ENCODE results near the gene ATG13.
"Not testable (repeated sequence)": the region's sequence is repeated elsewhere in the genome, so short reads cannot be mapped to it uniquely, and the experiment has no call there.

Gene ATG13

DNA sequence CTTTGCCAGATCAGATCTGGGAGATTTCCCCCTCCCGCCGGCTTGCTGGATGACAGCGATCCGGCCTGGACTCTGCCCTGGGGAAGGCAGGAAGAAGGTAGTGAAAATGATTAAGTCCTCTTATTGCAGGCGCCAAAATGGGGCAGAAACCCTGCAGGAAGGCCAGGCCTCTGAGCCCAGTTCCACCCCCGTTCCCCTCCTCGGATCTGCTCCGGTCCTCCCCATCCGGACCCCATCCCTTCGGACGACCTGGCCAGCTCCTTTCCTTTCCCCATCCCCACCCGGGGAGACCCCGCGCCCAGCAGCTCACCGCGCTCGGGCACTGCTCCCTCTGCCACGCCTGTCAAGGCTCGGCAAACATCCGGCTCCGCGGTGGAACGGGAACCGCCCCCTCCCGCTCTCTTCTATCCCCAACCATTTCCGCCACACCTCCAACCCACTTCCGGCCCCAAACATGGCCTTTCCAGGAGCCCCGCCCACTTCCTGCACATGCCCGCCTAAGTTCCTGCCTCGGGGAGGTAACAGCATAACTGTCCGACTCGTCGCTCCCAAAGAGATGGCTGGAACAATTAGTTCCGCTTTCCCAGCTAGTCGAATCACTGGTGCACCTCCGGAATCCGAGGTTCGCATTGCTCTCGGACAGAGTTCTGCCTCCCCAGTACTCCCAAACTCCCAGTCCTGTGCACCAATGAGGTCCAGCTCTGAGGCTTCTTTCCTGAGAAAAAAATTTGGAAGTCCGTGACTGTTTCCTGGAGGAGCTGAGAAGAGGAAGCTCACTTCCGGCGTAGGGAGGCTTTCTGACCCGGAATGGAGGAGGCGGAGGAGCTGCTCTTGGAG is 83.1 kb downstream of the ATG13 start, which contains the start of the genes ARHGAP1 and ZNF408:
Gene ARHGAP1 (minus strand): TSS at position 379 of the 837 bp plus-strand sequence. CDS start 4,512 bp downstream, outside the sequence.
Gene ZNF408 (plus strand): TSS at position 791 of the 837 bp plus-strand sequence. CDS start 17 bp downstream, at position 808.
- FAIRE-seq, result peak; percentile 86

- no peak for FAIRE-seq
Measured at GRCh38 chr11:46701078-46701654, 83.8 kb downstream of the ATG13 start.

DNA sequence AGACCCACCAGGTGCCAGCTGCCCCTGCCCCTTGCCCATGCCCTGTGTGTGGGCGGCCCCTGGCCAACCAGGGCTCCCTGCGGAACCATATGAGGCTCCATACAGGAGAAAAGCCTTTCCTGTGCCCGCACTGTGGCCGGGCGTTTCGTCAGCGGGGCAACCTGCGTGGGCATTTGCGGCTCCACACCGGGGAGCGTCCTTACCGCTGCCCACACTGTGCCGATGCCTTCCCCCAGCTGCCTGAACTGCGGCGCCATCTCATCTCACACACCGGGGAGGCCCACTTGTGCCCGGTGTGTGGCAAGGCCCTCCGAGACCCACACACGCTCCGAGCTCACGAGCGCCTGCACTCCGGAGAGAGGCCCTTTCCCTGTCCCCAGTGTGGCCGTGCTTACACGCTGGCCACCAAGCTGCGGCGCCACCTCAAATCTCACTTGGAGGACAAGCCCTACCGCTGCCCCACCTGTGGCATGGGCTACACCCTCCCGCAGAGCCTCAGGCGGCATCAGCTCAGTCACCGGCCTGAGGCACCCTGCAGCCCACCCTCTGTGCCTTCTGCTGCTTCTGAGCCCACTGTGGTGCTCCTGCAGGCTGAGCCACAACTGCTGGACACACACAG is 87.8 kb downstream of the ATG13 start:
- no peak for FAIRE-seq

DNA sequence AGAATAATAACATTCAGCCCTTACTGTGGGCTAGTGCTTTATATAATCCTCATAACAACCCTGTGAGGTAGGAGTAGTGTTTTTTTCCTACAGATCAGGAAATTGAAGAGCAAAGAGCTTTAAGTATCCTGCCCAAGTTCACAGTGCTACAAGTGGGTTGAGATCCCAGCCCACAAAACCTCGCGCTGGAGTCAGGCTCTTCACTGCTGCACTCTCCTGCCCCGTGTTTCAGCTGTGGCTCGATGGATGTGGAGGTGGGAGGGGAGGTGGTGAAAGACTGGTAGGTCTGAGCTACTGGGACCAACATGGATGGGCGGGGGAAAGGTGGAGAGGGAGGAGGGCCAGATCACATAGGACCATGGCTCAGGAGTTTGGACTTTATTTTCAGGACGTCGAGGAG is 89.5 kb downstream of the ATG13 start:
- no peak for FAIRE-seq

- FAIRE-seq, result not testable (repeated sequence)
Measured at GRCh38 chr11:46709351-46709750, 92.0 kb downstream of the ATG13 start.

DNA sequence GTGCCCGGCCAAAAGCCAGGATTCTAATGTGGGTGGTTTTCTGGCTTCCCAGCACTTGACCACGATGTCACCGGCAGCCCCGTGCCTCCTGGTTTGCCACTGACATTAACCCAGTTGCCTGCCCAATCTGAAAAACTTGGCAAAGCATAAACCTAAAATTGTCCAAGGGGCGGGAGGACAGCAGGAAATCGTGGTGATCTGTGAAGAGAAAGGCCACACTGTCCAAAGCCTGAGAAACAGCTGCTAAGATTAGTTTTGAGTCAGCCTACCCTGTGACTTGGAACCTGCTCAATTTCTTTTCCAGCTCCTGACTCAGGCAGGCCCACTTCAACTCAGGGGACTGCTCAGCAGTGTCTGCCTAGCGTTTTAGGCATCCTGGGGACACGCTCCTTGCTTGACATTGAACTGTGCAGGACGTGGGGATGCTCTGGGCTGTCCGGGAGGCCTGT is 93.5 kb downstream of the ATG13 start:
- FAIRE-seq, result no peak

DNA sequence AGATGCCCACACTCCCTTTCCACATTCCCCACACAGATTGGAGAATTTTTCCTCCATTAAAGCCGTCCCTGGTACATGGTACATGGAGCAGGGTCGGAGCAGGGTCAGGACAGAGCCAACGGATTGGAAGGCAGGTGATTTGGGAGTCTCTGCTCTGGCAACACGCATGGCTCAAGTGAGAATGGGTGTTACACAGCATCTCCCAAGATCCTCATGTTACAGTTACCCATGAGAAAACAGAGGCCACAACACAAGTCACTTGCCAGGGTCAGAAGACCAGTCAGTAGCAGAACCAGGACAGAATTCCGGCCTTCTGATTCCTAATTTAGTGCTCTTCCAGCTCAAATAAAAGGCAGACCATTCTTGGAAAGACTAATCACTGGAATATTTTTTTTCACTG is 94.0 kb downstream of the ATG13 start:
- FAIRE-seq, result no peak

DNA sequence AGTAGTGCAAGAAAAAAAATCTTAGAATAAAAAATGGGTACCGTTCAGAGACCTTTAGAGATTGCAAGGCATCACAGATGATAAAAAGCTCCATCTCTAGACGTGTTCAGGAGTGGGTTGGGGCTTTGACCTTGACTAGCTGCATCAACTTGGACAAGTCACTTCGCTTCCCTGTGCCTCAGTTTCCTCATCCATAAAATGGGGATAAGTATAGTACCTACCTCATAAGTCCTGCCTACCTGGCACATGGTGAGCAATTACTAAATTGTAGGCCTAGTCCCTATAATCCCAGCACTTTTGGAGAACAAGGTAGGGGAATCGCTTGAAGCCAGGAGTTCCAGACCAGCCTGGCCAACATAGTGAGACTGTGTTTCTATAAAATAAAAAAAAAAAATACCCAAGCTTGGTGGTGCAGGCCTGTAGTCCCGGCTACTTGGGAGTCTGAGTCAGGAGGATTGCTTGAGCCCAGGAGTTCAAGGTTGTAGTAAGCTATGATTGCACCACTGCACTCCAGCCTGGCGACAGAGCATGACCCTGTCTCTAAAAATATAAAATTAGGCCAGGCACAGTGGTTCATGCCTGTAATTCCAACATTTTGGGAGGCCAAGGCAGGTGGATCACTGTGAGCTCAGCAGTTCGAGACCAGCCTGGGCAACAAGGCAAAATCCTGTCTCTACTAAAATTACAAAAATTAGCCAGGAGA is 95.7 kb downstream of the ATG13 start:
- FAIRE-seq, result no peak

DNA sequence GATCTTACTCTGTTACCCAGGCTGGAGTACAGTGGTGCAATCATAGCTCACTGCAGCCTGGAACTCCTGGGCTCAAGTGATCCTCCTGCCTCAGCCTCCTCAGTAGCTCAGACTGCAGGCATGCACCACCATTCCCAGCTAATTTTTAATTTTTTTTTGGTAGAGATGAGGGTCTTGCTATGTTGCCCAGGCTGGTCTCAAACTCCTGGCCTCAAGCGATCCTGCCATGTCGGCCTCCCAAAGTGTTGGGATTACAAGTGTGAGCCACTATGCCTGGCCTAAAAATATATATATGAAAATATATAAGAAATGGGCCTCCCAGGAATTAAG is 100.4 kb downstream of the ATG13 start:
- not testable (repeated sequence) for FAIRE-seq

DNA sequence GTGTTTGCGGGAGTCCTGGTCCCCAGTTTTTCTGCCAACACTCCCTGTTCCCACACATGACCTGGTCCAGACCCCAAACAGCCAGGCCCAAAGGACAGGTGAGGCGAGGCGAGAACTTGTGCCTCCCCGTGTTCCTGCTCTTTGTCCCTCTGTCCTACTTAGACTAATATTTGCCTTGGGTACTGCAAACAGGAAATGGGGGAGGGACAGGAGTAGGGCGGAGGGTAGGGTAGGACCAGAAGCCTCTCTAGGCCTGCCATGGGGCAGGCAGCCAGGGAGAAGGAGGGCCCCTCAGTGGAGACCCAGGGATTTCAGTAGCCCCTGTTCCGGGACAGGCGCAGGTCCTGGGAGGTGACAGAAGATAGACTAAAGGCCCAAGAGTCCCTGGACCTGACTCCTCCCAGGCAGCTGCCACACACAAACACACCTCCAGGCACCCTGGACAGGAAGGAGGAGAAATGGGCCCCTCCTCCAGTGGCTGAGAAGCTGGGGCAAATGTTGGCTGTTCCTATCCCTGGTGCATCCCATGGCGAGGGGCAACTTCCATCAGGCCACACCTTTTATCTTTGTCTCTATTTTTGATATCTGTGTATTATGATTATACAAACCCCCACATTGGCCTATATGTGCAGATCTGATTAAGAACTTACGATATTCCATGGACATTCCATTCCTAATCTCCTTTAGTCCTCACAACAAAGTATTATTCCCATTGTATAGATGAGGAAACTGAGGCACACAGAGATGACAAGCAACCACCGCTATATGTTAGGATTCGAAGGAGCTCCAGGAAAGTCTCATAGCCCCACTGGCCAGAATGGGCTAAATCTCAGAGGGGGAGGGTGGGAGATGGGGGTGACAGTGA is 101.0 kb downstream of the ATG13 start:
- no peak for FAIRE-seq

DNA sequence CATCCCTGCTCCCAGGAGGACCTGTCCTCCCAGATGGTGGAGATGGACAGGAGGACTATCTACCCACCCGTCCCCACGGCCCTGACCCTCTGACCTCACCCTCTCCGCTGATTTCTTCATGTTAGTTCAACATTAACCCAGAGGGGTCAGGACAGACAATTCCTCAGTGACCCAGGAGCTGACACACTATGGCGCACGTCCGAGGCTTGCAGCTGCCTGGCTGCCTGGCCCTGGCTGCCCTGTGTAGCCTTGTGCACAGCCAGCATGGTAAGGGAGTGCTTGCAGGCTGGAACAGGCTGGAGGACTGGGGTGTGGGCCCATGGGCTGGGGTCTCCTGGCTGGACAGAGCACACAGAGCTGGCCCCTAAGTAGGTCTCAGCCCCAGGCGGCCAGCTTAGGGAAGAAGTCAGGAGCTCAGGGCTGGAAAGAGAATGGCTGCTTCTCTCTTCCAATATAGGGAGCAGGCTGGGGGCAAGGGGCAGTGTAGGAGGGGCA is 101.7 kb downstream of the ATG13 start, which contains the start of gene F2:
Gene F2 (plus strand): TSS at position 166 of the 495 bp plus-strand sequence. CDS start 23 bp downstream, at position 189.
- no peak for FAIRE-seq

DNA sequence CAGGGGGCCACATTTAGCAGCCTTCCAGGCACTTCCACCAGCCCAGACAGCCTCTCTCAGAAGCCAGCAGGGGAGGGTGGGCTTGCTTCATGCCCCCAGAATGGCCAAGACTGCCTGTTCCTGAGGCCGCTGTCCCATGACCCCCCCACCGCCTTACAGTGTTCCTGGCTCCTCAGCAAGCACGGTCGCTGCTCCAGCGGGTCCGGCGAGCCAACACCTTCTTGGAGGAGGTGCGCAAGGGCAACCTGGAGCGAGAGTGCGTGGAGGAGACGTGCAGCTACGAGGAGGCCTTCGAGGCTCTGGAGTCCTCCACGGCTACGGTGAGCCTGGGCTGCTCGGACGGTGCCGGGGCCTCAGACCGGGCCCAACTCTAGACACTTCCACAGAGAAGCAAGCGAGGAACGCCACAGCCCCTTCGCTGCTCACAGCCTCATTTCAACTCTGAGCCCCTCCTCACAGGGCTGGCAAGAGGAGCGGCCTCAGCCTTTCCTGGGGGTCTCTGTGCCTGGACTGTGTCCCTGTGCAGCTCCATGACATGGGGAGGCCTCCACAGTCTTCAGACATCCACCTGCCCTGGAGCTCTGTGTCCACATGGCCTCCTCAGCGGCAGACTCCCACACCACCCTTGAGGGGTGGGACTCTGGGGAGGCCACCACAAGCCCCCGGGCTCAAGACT is 102.3 kb downstream of the ATG13 start:
- FAIRE-seq, result no peak

DNA sequence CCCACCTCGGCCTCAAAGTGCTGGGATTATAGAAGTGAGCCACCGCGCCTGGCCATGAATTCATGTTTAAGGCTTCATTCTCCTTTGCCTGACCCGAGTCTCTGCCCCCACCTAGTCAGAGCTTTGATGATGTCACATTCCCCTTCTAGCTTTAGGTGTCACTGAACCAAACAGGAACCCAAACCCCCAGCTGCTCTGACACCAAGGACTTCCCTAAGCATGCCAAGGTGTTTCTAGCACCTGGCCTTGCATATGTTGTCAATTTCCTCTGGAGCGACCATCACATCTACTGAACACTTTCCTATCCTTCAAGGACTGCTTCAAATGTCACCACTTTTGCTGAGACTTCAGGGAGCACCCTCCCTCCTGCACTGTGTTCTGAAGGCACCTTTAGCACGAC is 103.9 kb downstream of the ATG13 start:
- FAIRE-seq, result no peak

DNA sequence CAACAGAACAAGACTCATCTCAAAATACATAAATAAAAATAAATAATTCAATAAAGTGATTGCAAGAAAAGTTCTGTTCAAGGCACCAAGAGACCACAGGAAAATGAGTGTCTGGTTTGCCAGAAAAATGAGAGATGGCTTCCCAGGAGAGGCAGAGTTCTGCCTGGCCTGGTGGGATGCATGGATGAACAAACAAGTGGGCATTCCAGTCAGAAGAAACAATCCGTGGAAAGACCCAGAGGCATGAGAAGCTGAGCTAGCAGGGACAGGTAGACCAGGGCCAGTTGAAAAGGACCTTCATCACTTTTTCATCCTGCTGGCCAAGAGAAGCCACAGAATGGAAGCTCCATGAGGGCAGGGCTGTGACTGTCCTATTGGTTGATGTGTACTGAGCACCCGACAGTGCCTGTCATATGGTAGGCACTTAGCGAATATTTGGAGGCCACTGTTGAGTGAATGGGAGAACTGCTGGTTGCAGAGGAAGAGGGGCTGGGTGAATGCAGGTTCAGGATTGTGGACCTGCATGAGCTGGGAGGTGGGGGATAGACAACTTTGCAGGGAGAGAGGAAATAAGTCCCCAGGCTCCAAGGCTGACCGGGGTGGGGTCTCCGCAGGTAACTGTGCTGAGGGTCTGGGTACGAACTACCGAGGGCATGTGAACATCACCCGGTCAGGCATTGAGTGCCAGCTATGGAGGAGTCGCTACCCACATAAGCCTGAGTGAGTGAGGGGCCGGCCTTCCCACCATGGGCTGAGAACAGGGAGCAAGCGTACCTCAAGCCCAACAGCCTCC is 105.4 kb downstream of the ATG13 start:
- FAIRE-seq, result no peak

- FAIRE-seq, result no peak
Measured at GRCh38 chr11:46723359-46723680, 106.0 kb downstream of the ATG13 start.

- no peak for FAIRE-seq
Measured at GRCh38 chr11:46724088-46724487, 106.7 kb downstream of the ATG13 start.

Data from TTC549 (cell line).